SH-SY5Y (cell line): ENCODE measurements around the gene NAXE.

ENCODE experiments used
- GATA2 ChIP-seq: IDR thresholded peaks from 2 replicates; pipeline ENCODE4 v1.6.1; 2011; ENCODE audit warnings: mild to moderate bottlenecking, low read depth, low read length
- GATA3 ChIP-seq: IDR thresholded peaks from 2 replicates; pipeline ENCODE4 v1.6.1; 2011; ENCODE audit warnings: low read depth, mild to moderate bottlenecking, low read length, moderate library complexity

DNA sequence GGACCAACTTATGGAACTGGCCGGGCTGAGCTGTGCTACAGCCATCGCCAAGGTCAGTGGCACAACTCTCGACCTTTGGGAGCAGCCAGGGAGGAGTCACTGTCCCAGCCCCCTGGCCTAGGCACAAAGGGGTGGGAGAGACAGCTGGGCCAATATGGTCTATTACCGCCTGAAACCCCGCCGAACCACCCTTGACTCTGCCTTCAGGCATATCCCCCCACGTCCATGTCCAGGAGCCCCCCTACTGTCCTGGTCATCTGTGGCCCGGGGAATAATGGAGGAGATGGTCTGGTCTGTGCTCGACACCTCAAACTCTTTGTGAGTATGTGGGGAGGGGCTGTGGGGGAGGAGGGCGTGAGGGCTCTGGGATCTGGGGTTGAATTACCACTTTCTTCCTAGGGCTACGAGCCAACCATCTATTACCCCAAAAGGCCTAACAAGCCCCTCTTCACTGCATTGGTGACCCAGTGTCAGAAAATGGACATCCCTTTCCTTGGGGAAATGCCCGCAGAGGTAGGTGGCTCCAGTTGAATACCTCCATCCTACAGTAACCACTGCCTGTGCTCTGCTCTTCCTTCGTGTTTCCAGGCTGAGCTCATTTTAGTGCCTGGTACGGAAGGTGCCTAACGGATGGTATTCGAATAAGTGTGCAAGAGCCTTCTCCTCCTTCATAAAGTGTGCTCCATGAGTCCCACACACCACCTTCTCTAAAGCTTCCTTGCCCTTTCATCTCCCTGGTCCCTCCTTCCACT, 758 bp downstream of the NAXE start:
- TF ChIP-seq GATA2, result no peak
- no peak for TF ChIP-seq GATA3
